K562 (cell line): ENCODE measurements around the gene PTGER2. TPM values are rescaled to one million over a fixed set of nuclear protein-coding genes. Genes with fewer than 3 reads are reported as not detected.

Experiments
- ATAC-seq: fragments of 200-7000 bp; cut with Tn5 transposase; 3 replicates; pipeline ENCODE4 v1.9.1; 2020; ENCODE audit warnings: moderate library complexity
- BruUV-seq: library from RNA; stranded (reverse); fragments of 400-500 nt; replicated peaks from 2 replicates; lab custom pipeline; 2021; lab: Mats Ljungman, UMichigan
- CTCF ChIA-PET: fragments of 300-600 bp; formaldehyde crosslinking; extraction: SDS; loops from one replicate; lab custom pipeline; 2021; ENCODE audit warnings: low intra/inter-chr PET ratio; lab: Yijun Ruan, JAX
- POLR2A ChIA-PET: fragments of 300-600, 350-650 bp; sonication (Branson Sonifier 250); formaldehyde crosslinking; extraction: SDS; loops from one replicate; lab custom pipeline; 2021; ENCODE audit warnings: antibody characterized with exemption, inconsistent platforms; lab: Yijun Ruan, JAX
- DNase-seq, 4 experiments: peaks; one replicate each; pipeline versions ENCODE4 v3.0.0 to v3.0.0-alpha.2; 2011 to 2018; ENCODE audit warnings: low spot score in 3 of 4, mixed read lengths in 3 of 4; ENCODE audit errors: extremely low read depth in 1 of 4
- FAIRE-seq: peaks from 2 replicates; lab custom pipeline; 2011; peaks lifted over from hg19 to GRCh38; lab: Jason Lieb, UNC
- H2AFZ ChIP-seq: 2 replicates; pipeline ENCODE4 v1.6.0; 2011; ENCODE audit warnings: low read depth, low read length, control low read depth, inconsistent platforms
- H3K27ac ChIP-seq: fragments of 200-600 bp; 3 replicates; pipeline ENCODE4 v1.8.0; 2011; ENCODE audit warnings: low read depth, mild to moderate bottlenecking, control low read depth, inconsistent platforms, low read length, moderate library complexity, mixed read lengths; ENCODE audit errors: extremely low read depth
- H3K27me3 ChIP-seq, 2 experiments: fragments of 300-600 bp in 1 of 2; 2 replicates in 1 of 2; 3 replicates in 1 of 2; pipeline versions ENCODE4 v1.6.0 to v1.8.0; 2011; ENCODE audit warnings: inconsistent platforms in 2 of 2, low read length in 2 of 2, mild to moderate bottlenecking in 1 of 2, mixed read lengths in 1 of 2, moderate library complexity in 1 of 2; ENCODE audit not compliant: control insufficient read depth in 2 of 2, insufficient read depth in 2 of 2
- H3K36me3 ChIP-seq: fragments of 300-600 bp; 3 replicates; pipeline ENCODE4 v1.8.0; 2011; ENCODE audit warnings: mild to moderate bottlenecking, low read length, inconsistent platforms; ENCODE audit not compliant: control insufficient read depth, insufficient read depth
- H3K4me1 ChIP-seq, 2 experiments: fragments of 200-600 bp in 1 of 2; replicated peaks in 1 of 2; 2 replicates in 1 of 2; 3 replicates in 1 of 2; pipeline versions ENCODE4 v1.5.1 to v1.8.0; 2011; ENCODE audit warnings: inconsistent platforms in 2 of 2, low read length in 2 of 2, mild to moderate bottlenecking in 1 of 2, mixed read lengths in 1 of 2, moderate library complexity in 1 of 2; ENCODE audit not compliant: control insufficient read depth in 2 of 2, insufficient read depth in 2 of 2
- H3K4me2 ChIP-seq: 2 replicates; pipeline ENCODE4 v1.6.1; 2011; ENCODE audit warnings: low read length, control low read depth, inconsistent platforms, mixed read lengths; ENCODE audit not compliant: insufficient read depth
- H3K4me3 ChIP-seq: fragments of 200-600 bp; sonication (generic), shearing (Covaris generic); 2 replicates; pipeline ENCODE4 v1.5.1; 2016; ENCODE audit warnings: control low read depth, inconsistent platforms
- H3K79me2 ChIP-seq: fragments of 200-600 bp; 3 replicates; pipeline ENCODE4 v1.8.0; 2011; ENCODE audit warnings: low read length, inconsistent platforms; ENCODE audit not compliant: control insufficient read depth, insufficient read depth
- H3K9ac ChIP-seq, 2 experiments: 2 replicates each; pipeline versions ENCODE4 v1.6.0 to v1.6.1; 2011; ENCODE audit warnings: low read depth in 2 of 2, low read length in 2 of 2, control low read depth in 1 of 2, inconsistent platforms in 1 of 2, mild to moderate bottlenecking in 1 of 2, mixed read lengths in 1 of 2; ENCODE audit not compliant: insufficient read depth in 1 of 2
- H3K9me1 ChIP-seq: one replicate; pipeline ENCODE4 v1.6.0; 2011; ENCODE audit warnings: inconsistent platforms, mild to moderate bottlenecking, low read length, moderate library complexity; ENCODE audit not compliant: control insufficient read depth, insufficient read depth
- H3K9me3 ChIP-seq: replicated peaks from 2 replicates; pipeline ENCODE4 v1.5.1; 2011; ENCODE audit warnings: low read depth, low read length, inconsistent platforms; ENCODE audit not compliant: control insufficient read depth, insufficient read depth
- H4K20me1 ChIP-seq: replicated peaks from 2 replicates; pipeline ENCODE4 v1.6.1; 2011; ENCODE audit warnings: low read length, inconsistent platforms, mixed read lengths; ENCODE audit not compliant: control insufficient read depth, insufficient read depth
- CBFA2T3 ChIP-seq: fragments of 450-650 bp; IDR thresholded peaks from 2 replicates; pipeline ENCODE4 v1.6.1; 2017
- CHD7 ChIP-seq: fragments of 200-600 bp; sonication (generic); IDR thresholded peaks from one replicate; pipeline ENCODE4 v1.6.1; 2012; ENCODE audit warnings: mild to moderate bottlenecking, low read depth, low read length, inconsistent platforms
- GTF2B ChIP-seq: IDR thresholded peaks from 2 replicates; pipeline ENCODE4 v1.6.1; 2011; ENCODE audit not compliant: insufficient read length; ENCODE audit errors: extremely low read depth
- LCOR ChIP-seq: sonication (generic); formaldehyde crosslinking; IDR thresholded peaks from 2 replicates; pipeline ENCODE4 v1.8.0; 2022; ENCODE audit warnings: mild to moderate bottlenecking, missing genetic modification reagents
- OTX1 ChIP-seq: fragments of 450-650 bp; formaldehyde crosslinking; IDR thresholded peaks from 2 replicates; pipeline ENCODE4 v1.4.0; 2022; ENCODE audit warnings: mild to moderate bottlenecking
- POLR3A ChIP-seq: IDR thresholded peaks from 2 replicates; pipeline ENCODE4 v1.6.1; 2011; ENCODE audit warnings: borderline replicate concordance, mild to moderate bottlenecking, moderate library complexity; ENCODE audit not compliant: insufficient read length, insufficient read depth; ENCODE audit errors: extremely low read depth
- SAFB2 ChIP-seq: fragments of 200-400 bp; formaldehyde crosslinking; IDR thresholded peaks from 2 replicates; pipeline ENCODE4 v1.6.1; 2018; ENCODE audit warnings: borderline replicate concordance, low read length, low read depth, moderate library complexity; ENCODE audit not compliant: severe bottlenecking
- SRSF1 ChIP-seq: fragments of 200-400 bp; formaldehyde crosslinking; IDR thresholded peaks from 2 replicates; pipeline ENCODE4 v1.6.1; 2017; ENCODE audit warnings: mild to moderate bottlenecking, low read depth, low read length, moderate library complexity
- STAG1 ChIP-seq: sonication (generic); formaldehyde crosslinking; IDR thresholded peaks from 2 replicates; pipeline ENCODE4 v1.5.0; 2020; ENCODE audit warnings: missing genetic modification reagents, borderline replicate concordance
- WGBS: fragments of 100-300 bp; shearing (Covaris generic); methylation state at CpG from one replicate; pipeline ENCODE4 v1.1.6; 2016; ENCODE audit warnings: low coverage, mixed read lengths; ENCODE audit not compliant: insufficient coverage; ENCODE audit errors: missing lambda C conversion rate; 5-methylcytosine and 5-hydroxymethylcytosine counted together
- in situ Hi-C: fragments of 300-500 bp; cut with MboI; formaldehyde crosslinking; loops from 4 replicates; pipeline ENCODE4 v1.15.0; 2018; ENCODE audit warnings: inconsistent platforms, mixed read lengths
- intact Hi-C: fragments of 100-400 bp; cut with micrococcal nuclease; formaldehyde crosslinking; loops from 2 replicates; pipeline ENCODE4 v1.14.2; 2022
- polyA plus RNA-seq, 8 experiments: library from polyadenylated mRNA; depleted of rRNA in 4 of 8; stranded (reverse) in 5 of 8; unstranded in 3 of 8; fragments of >200 nt; fragmentation: Nextera tagmentation in 2 of 8; fragmentation: Illumina TruSeq in 1 of 8; extraction: Ambion mirVana in 2 of 8; extraction: Trizol in 1 of 8; gene quantifications; 2 replicates each; pipeline versions ENCODE4 v1.2.1 to v1.2.3, GENCODE V29; 2011 to 2014; ENCODE audit warnings: inconsistent platforms in 1 of 8, missing spikeins in 1 of 8
- total RNA-seq, 7 experiments: library from RNA; depleted of rRNA in 6 of 7; stranded (reverse); fragments of >200 nt in 6 of 7; fragmentation: Illumina TruSeq in 2 of 7; extraction: Trizol in 2 of 7; gene quantifications; 2 replicates each; pipeline versions ENCODE4 v1.2.1 to v1.2.3, GENCODE V29; 2011 to 2021; ENCODE audit warnings: low replicate concordance in 1 of 7

Gene PTGER2
- total and polyA plus RNA-seq, 9 of the 15 experiments (the other 6 are each of a cell fraction or from before 2014, with no cell fraction given): not detected

- H3K4me2 ChIP-seq: no peak overlapping the region
- DNase-seq: no peak
- intact Hi-C loops (no loop called here), in situ Hi-C loops (no loop called here)
- no peaks in the 10 kb centered on the region for H3K27me3 ChIP-seq
- ChIA-PET POLR2A (no interaction called here), CTCF (no interaction called here)
- H2AFZ ChIP-seq: no peak overlapping the region
- no peak for ATAC-seq
- no peak overlapping the region for H3K27ac ChIP-seq
- no peaks in the 10 kb centered on the region for H4K20me1 ChIP-seq
- no TSS peak for BruUV-seq
- no peaks in the 10 kb centered on the region for H3K36me3 ChIP-seq
- H3K9ac ChIP-seq: no peak overlapping the region
- H3K4me1 ChIP-seq: no peaks in the 10 kb centered on the region
- H3K9me3 ChIP-seq: no peaks in the 10 kb centered on the region
- no peak overlapping the region for H3K4me3 ChIP-seq
- FAIRE-seq: no peak
- no peaks in the 10 kb centered on the region for H3K79me2 ChIP-seq
- 0% methylated on average over 6 of the region's 6 CpGs for WGBS
- no peaks in the 10 kb centered on the region for H3K9me1 ChIP-seq
- TF ChIP-seq STAG1 (CRISPR knock-in tag): no peak
- TF ChIP-seq SAFB2: no peak
- no peak for TF ChIP-seq LCOR (CRISPR knock-in tag)
- TF ChIP-seq SRSF1: no peak
- no peak for TF ChIP-seq GTF2B
- no peak for TF ChIP-seq OTX1 (CRISPR knock-in tag)
- TF ChIP-seq CHD7: no peak
- no peak for TF ChIP-seq CBFA2T3
- no peak for TF ChIP-seq POLR3A
These were observed 15.7 kb downstream of the PTGER2 start for GRCh38 chr14:52329678-52330369.
